Dendritic cell treated with granulocyte-macrophage colony-stimulating factor and Interleukin-4, amounts not matched to agents 40 ng/mL and 50 ng/mL, for 4 days (primary cell): Measurements from ENCODE around the gene LGALS9.
"Not testable (repeated sequence)": the region's sequence is repeated elsewhere in the genome, so short reads cannot be mapped to it uniquely, and the experiment has no call there.

Experiments
- H3K27ac Mint-ChIP-seq: one replicate; pipeline ENCODE4 v1.8.0; 2022; ENCODE audit warnings: mild to moderate bottlenecking, mixed read lengths
- H3K27me3 Mint-ChIP-seq: one replicate; pipeline ENCODE4 v1.8.0; 2022; ENCODE audit warnings: mild to moderate bottlenecking, mixed read lengths
- H3K36me3 Mint-ChIP-seq: one replicate; pipeline ENCODE4 v1.8.0; 2022; ENCODE audit warnings: low read depth, mixed read lengths
- H3K4me1 Mint-ChIP-seq: one replicate; pipeline ENCODE4 v1.8.0; 2022; ENCODE audit warnings: low read depth, mixed read lengths
- H3K4me3 Mint-ChIP-seq: one replicate; pipeline ENCODE4 v1.8.0; 2022; ENCODE audit warnings: mild to moderate bottlenecking, moderate library complexity, mixed read lengths
- H3K9me3 Mint-ChIP-seq: one replicate; pipeline ENCODE4 v1.8.0; 2022; ENCODE audit warnings: mixed read lengths
- intact Hi-C: fragments of 100-400 bp; cut with micrococcal nuclease; formaldehyde crosslinking; loops from one replicate; pipeline ENCODE4 v1.15.0; 2022

The LGALS9 gene

GRCh38 chr17:27659683-27660082 lies 28.7 kb downstream of the LGALS9 start:
- Mint-ChIP-seq H3K27ac (no peak overlapping the region), H3K36me3 (no peaks in the 10 kb centered on the region), H3K4me3 (no peak overlapping the region), H3K9me3 (no peaks in the 10 kb centered on the region), H3K27me3 (peaks cover 3% of the 10 kb centered on the region), H3K4me1 (no peaks in the 10 kb centered on the region)
- intact Hi-C loops = no loop called here

GRCh38 chr17:27660436-27660835 lies 29.4 kb downstream of the LGALS9 start:
- H3K9me3 Mint-ChIP-seq = no peaks in the 10 kb centered on the region
- no peaks in the 10 kb centered on the region for H3K36me3 Mint-ChIP-seq
- no peaks in the 10 kb centered on the region for H3K4me1 Mint-ChIP-seq
- H3K4me3 Mint-ChIP-seq = no peak overlapping the region
- intact Hi-C loops = no loop called here
- H3K27ac Mint-ChIP-seq = no peak overlapping the region
- H3K27me3 Mint-ChIP-seq = peaks cover 3% of the 10 kb centered on the region

GRCh38 chr17:27663936-27664605 lies 33.1 kb downstream of the LGALS9 start:
- H3K4me3 Mint-ChIP-seq = no peak overlapping the region
- H3K27me3 Mint-ChIP-seq = peaks cover 3% of the 10 kb centered on the region
- H3K27ac Mint-ChIP-seq = no peak overlapping the region
- intact Hi-C loops = no loop called here
- H3K9me3 Mint-ChIP-seq = no peaks in the 10 kb centered on the region
- H3K4me1 Mint-ChIP-seq = no peaks in the 10 kb centered on the region
- no peaks in the 10 kb centered on the region for H3K36me3 Mint-ChIP-seq

GRCh38 chr17:27664606-27664965 lies 33.6 kb downstream of the LGALS9 start:
- Mint-ChIP-seq H3K27ac (no peak overlapping the region), H3K9me3 (no peaks in the 10 kb centered on the region), H3K4me3 (no peak overlapping the region), H3K4me1 (no peaks in the 10 kb centered on the region), H3K27me3 (peaks cover 3% of the 10 kb centered on the region), H3K36me3 (no peaks in the 10 kb centered on the region)
- intact Hi-C loops = no loop called here

- H3K36me3 Mint-ChIP-seq = no peaks in the 10 kb centered on the region
- no peak overlapping the region for H3K27ac Mint-ChIP-seq
- no peaks in the 10 kb centered on the region for H3K9me3 Mint-ChIP-seq
- no peaks in the 10 kb centered on the region for H3K4me1 Mint-ChIP-seq
- intact Hi-C loops = no loop called here
- H3K27me3 Mint-ChIP-seq = peaks cover 3% of the 10 kb centered on the region
- H3K4me3 Mint-ChIP-seq = no peak overlapping the region
Observed at GRCh38 chr17:27665549-27665948, 34.6 kb downstream of the LGALS9 start.

- H3K4me3 Mint-ChIP-seq, H3K27me3 Mint-ChIP-seq, H3K36me3 Mint-ChIP-seq, H3K9me3 Mint-ChIP-seq, H3K4me1 Mint-ChIP-seq, intact Hi-C loops, H3K27ac Mint-ChIP-seq: not testable (repeated sequence)
Observed at GRCh38 chr17:27666270-27666669, 35.3 kb downstream of the LGALS9 start.

- Mint-ChIP-seq H3K4me1 (no peaks in the 10 kb centered on the region), H3K27ac (no peak overlapping the region), H3K9me3 (no peaks in the 10 kb centered on the region), H3K4me3 (no peak overlapping the region), H3K27me3 (no peaks in the 10 kb centered on the region), H3K36me3 (no peaks in the 10 kb centered on the region)
- intact Hi-C loops = no loop called here
Observed at GRCh38 chr17:27666831-27667560, 36.0 kb downstream of the LGALS9 start.

GRCh38 chr17:27667656-27668487 lies 36.9 kb downstream of the LGALS9 start:
- H3K27me3 Mint-ChIP-seq = no peaks in the 10 kb centered on the region
- no peaks in the 10 kb centered on the region for H3K4me1 Mint-ChIP-seq
- intact Hi-C loops = no loop called here
- no peaks in the 10 kb centered on the region for H3K36me3 Mint-ChIP-seq
- no peak overlapping the region for H3K27ac Mint-ChIP-seq
- H3K4me3 Mint-ChIP-seq = no peak overlapping the region
- H3K9me3 Mint-ChIP-seq = no peaks in the 10 kb centered on the region

GRCh38 chr17:27668488-27668823 lies 37.5 kb downstream of the LGALS9 start:
- intact Hi-C loops = no loop called here
- Mint-ChIP-seq H3K27ac (no peak overlapping the region), H3K9me3 (no peaks in the 10 kb centered on the region), H3K4me3 (no peak overlapping the region), H3K27me3 (no peaks in the 10 kb centered on the region), H3K4me1 (no peaks in the 10 kb centered on the region), H3K36me3 (no peaks in the 10 kb centered on the region)

- Mint-ChIP-seq H3K36me3 (no peaks in the 10 kb centered on the region), H3K4me3 (no peak overlapping the region), H3K4me1 (no peaks in the 10 kb centered on the region), H3K27ac (no peak overlapping the region), H3K9me3 (no peaks in the 10 kb centered on the region), H3K27me3 (no peaks in the 10 kb centered on the region)
- intact Hi-C loops = no loop called here
Observed at GRCh38 chr17:27669136-27669535, 38.1 kb downstream of the LGALS9 start.

- no peaks in the 10 kb centered on the region for H3K4me1 Mint-ChIP-seq
Observed at GRCh38 chr17:27669850-27670249, 38.9 kb downstream of the LGALS9 start.

GRCh38 chr17:27670791-27671590 lies 40.0 kb downstream of the LGALS9 start:
- Mint-ChIP-seq H3K36me3 (no peaks in the 10 kb centered on the region), H3K4me3 (no peak overlapping the region), H3K27me3 (no peaks in the 10 kb centered on the region), H3K4me1 (no peaks in the 10 kb centered on the region), H3K9me3 (no peaks in the 10 kb centered on the region), H3K27ac (no peak overlapping the region)
- intact Hi-C loops = no loop called here

More at GRCh38 chr17:27669850-27670249, 38.9 kb downstream of the LGALS9 start:
- no peaks in the 10 kb centered on the region for H3K27me3 Mint-ChIP-seq
- intact Hi-C loops = no loop called here
- no peak overlapping the region for H3K27ac Mint-ChIP-seq
- H3K36me3 Mint-ChIP-seq = no peaks in the 10 kb centered on the region
- no peaks in the 10 kb centered on the region for H3K9me3 Mint-ChIP-seq
- H3K4me3 Mint-ChIP-seq = no peak overlapping the region

GRCh38 chr17:27671591-27671910 lies 40.6 kb downstream of the LGALS9 start:
- intact Hi-C loops = no loop called here
- Mint-ChIP-seq H3K4me3 (no peak overlapping the region), H3K27ac (no peak overlapping the region), H3K9me3 (no peaks in the 10 kb centered on the region), H3K36me3 (no peaks in the 10 kb centered on the region), H3K4me1 (no peaks in the 10 kb centered on the region), H3K27me3 (no peaks in the 10 kb centered on the region)

GRCh38 chr17:27671977-27672480 lies 41.0 kb downstream of the LGALS9 start:
- intact Hi-C loops, H3K27ac Mint-ChIP-seq, H3K9me3 Mint-ChIP-seq, H3K36me3 Mint-ChIP-seq, H3K4me1 Mint-ChIP-seq, H3K4me3 Mint-ChIP-seq, H3K27me3 Mint-ChIP-seq: not testable (repeated sequence)
